IPS DF 4.7 (cell line): ENCODE results near the gene UQCRQ.

Experiments
- DNase-seq: peaks from one replicate; pipeline ENCODE4 v3.0.0-alpha.2; 2013; ENCODE audit warnings: low spot score; ENCODE audit errors: extremely low read depth

UQCRQ gene

GRCh38 chr5:132909702-132910101 is 43.3 kb downstream of the UQCRQ start:
- DNase-seq: no peak

GRCh38 chr5:132915681-132916080 is 49.2 kb downstream of the UQCRQ start:
- DNase-seq: no peak

- no peak for DNase-seq
Observed at GRCh38 chr5:132916086-132916485, 49.6 kb downstream of the UQCRQ start.
